ENCODE data around the gene WSCD1.

The WSCD1 gene

GRCh38 chr17:6075845-6076244 lies 5.7 kb downstream of the WSCD1 start:
- no peak for TF ChIP-seq CTCF (IDR thresholded peaks at IDR 0.05; ENCODE audit: extremely low read depth, missing control alignments)
- DNase-seq (ENCODE audit: low spot score) = no peak

DNA sequence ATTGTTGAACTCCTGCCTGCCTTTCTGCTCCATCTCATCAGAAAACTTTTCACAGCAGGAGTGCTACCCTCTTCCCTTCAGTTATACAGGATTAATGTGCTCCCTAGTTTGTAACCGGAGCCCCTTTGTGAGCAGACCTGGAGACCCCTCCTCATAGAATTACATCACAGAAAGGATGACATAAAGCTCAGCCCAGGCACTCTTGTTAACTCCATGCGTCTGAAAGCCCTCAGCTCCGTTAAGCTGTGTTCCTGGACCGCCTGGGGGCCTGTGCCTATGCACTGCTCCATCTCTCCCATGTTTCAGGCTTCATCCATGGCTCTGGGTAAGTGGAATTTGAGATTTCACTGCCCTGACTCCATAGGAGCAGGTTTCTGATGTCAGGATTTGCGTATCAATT lies 7.6 kb downstream of the WSCD1 start:
- no peak for DNase-seq (ENCODE audit: low spot score)
- TF ChIP-seq CTCF (IDR thresholded peaks at IDR 0.05; ENCODE audit: extremely low read depth, missing control alignments) = no peak

- no peak for DNase-seq (ENCODE audit: low spot score)
- no peak for TF ChIP-seq CTCF (IDR thresholded peaks at IDR 0.05; ENCODE audit: extremely low read depth, missing control alignments)
Observed at GRCh38 chr17:6078458-6078871, 8.3 kb downstream of the WSCD1 start.

GRCh38 chr17:6079155-6079888 lies 9.1 kb downstream of the WSCD1 start:
- TF ChIP-seq CTCF (IDR thresholded peaks at IDR 0.05; ENCODE audit: extremely low read depth, missing control alignments) = no peak
- no peak for DNase-seq (ENCODE audit: low spot score)

- TF ChIP-seq CTCF (IDR thresholded peaks at IDR 0.05; ENCODE audit: extremely low read depth, missing control alignments) = no peak
- DNase-seq (ENCODE audit: low spot score) = no peak
Observed at GRCh38 chr17:6079960-6080359, 9.8 kb downstream of the WSCD1 start.

- TF ChIP-seq CTCF (IDR thresholded peaks at IDR 0.05; ENCODE audit: extremely low read depth, missing control alignments) = no peak
- no peak for DNase-seq (ENCODE audit: low spot score)
Observed at GRCh38 chr17:6080711-6081430, 10.7 kb downstream of the WSCD1 start.

DNA sequence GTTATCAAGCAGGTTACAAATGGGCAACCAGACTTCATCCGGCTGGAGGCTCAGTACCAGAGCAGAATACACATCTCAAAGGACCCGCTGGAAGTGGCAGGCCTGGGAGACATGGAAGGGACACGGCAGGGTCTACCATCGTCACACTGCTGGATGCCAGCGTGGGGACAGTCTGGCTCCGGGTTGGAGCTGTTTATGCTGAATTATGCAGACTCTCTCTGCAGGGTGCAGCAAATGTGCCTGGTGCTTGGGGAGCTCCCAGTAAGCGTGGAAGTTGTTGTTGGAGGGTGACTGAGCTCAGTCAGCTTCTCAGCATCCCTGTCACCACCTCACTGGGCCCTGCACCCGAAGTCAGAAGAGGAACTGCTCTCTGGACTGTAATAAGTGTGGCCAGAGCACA lies 12.2 kb downstream of the WSCD1 start:
- TF ChIP-seq CTCF (IDR thresholded peaks at IDR 0.05; ENCODE audit: extremely low read depth, missing control alignments) = no peak
- DNase-seq (ENCODE audit: low spot score) = no peak
